ENCODE results near the gene HTR5A. TPM values are rescaled to one million over a fixed set of nuclear protein-coding genes. Genes with fewer than 3 reads are reported as not detected.

The HTR5A gene
- total and polyA plus RNA-seq, 2 of the 13 experiments (the other 11 are each of a cell fraction or from before 2014, with no cell fraction given), result not detected

DNA sequence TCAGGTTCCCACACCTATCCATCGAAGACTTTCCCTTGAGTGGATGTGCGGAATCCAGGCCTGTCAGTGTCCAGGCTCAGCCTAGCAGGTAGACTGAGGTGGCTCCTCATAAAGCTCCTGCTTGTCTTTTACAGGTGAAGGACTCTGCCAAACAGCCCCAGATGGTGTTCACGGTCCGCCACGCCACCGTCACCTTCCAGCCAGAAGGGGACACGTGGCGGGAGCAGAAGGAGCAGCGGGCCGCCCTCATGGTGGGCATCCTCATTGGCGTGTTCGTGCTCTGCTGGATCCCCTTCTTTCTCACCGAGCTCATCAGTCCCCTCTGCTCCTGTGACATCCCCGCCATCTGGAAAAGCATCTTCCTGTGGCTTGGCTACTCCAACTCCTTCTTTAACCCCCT, 13.9 kb downstream of the HTR5A start:
- CTCF ChIA-PET (ENCODE audit: low intra/inter-chr PET ratio, low total read pairs), result no interaction called here
- 7% methylated on average over 13 of the region's 14 CpGs for WGBS (ENCODE audit: low lambda C conversion rate)
- no peak overlapping the region for H2AFZ ChIP-seq (ENCODE audit: low read length)
- H3K4me2 ChIP-seq (ENCODE audit: low read depth, low read length), result no peak overlapping the region
- in situ Hi-C loops (cut with HindIII; ENCODE audit: extremely low pct_ligation_motif_present, low pct_unique_long_range_greater_than_20kb), result no loop called here
- no TSS peak for BruUV-seq (replicated peaks)
- H3K4me3 ChIP-seq (replicated peaks in 1 of 3; ENCODE audit: insufficient read depth in 1 of 3, low read depth in 2 of 3, low read length in 3 of 3), result no peak overlapping the region
- H3K9ac ChIP-seq (ENCODE audit: insufficient read depth, low read depth, low read length), result no peak overlapping the region
- no peaks in the 10 kb centered on the region for H4K20me1 ChIP-seq (ENCODE audit: insufficient read depth, low read length)
- peaks cover 0 to 28% of the 10 kb centered on the region in 2 experiments; a peak in 1 of 5 replicates for H3K27me3 ChIP-seq (ENCODE audit: control insufficient read depth in 1 of 2, insufficient read depth in 2 of 2, low read length in 2 of 2)
- no peaks in the 10 kb centered on the region for H3K79me2 ChIP-seq (ENCODE audit: insufficient read depth, low read length)
- FAIRE-seq, result no peak
- POLR2A ChIA-PET, result no interaction called here
- ATAC-seq, result no peak
- no peak for TF ChIP-seq ZNF607 (CRISPR knock-in tag; IDR thresholded peaks at IDR 0.05; ENCODE audit: borderline replicate concordance)
- TF ChIP-seq SP4 (CRISPR knock-in tag; IDR thresholded peaks at IDR 0.05), result no peak
- TF ChIP-seq HNF4G (IDR thresholded peaks at IDR 0.05; ENCODE audit: borderline replicate concordance, low read depth, low read length), result no peak
- TF ChIP-seq HNF4G (CRISPR knock-in tag; IDR thresholded peaks at IDR 0.05; ENCODE audit: borderline replicate concordance, low read depth), result no peak
- TF ChIP-seq CREM (IDR thresholded peaks at IDR 0.05), result no peak
- TF ChIP-seq CREM (CRISPR knock-in tag; IDR thresholded peaks at IDR 0.05), result no peak
- no peak for TF ChIP-seq ZNF260 (CRISPR knock-in tag; IDR thresholded peaks at IDR 0.05; ENCODE audit: borderline replicate concordance, low read depth)
- no peak for TF ChIP-seq ZNF724P (CRISPR knock-in tag; IDR thresholded peaks at IDR 0.05; ENCODE audit: borderline replicate concordance)
- no peak for TF ChIP-seq DNMT1 (CRISPR knock-in tag; IDR thresholded peaks at IDR 0.05)
- TF ChIP-seq, protein P1, sequence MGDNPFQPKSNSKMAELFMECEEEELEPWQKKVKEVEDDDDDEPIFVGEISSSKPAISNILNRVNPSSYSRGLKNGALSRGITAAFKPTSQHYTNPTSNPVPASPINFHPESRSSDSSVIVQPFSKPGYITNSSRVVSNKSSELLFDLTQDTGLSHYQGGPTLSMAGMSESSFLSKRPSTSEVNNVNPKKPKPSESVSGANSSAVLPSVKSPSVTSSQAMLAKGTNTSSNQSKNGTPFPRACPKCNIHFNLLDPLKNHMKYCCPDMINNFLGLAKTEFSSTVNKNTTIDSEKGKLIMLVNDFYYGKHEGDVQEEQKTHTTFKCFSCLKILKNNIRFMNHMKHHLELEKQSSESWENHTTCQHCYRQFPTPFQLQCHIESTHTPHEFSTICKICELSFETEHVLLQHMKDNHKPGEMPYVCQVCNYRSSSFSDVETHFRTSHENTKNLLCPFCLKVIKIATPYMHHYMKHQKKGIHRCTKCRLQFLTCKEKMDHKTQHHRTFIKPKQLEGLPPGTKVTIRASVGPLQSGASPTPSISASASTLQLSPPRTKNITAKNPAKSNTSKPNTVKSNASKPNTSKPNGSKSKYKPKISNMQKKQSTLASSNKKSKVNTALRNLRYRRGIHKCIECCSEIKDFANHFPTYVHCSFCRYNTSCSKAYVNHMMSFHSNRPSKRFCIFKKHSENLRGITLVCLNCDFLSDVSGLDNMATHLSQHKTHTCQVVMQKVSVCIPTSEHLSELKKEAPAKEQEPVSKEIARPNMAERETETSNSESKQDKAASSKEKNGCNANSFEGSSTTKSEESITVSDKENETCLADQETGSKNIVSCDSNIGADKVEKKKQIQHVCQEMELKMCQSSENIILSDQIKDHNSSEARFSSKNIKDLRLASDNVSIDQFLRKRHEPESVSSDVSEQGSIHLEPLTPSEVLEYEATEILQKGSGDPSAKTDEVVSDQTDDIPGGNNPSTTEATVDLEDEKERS (CRISPR knock-in tag; IDR thresholded peaks at IDR 0.05), result no peak
- no peak for TF ChIP-seq RELA (CRISPR knock-in tag; IDR thresholded peaks at IDR 0.05)
- TF ChIP-seq ZSCAN31 (CRISPR knock-in tag; IDR thresholded peaks at IDR 0.05; ENCODE audit: low read depth), result no peak
- TF ChIP-seq PCBP1 (IDR thresholded peaks at IDR 0.05; ENCODE audit: borderline replicate concordance, low read depth, low read length), result no peak
- TF ChIP-seq, protein P2, sequence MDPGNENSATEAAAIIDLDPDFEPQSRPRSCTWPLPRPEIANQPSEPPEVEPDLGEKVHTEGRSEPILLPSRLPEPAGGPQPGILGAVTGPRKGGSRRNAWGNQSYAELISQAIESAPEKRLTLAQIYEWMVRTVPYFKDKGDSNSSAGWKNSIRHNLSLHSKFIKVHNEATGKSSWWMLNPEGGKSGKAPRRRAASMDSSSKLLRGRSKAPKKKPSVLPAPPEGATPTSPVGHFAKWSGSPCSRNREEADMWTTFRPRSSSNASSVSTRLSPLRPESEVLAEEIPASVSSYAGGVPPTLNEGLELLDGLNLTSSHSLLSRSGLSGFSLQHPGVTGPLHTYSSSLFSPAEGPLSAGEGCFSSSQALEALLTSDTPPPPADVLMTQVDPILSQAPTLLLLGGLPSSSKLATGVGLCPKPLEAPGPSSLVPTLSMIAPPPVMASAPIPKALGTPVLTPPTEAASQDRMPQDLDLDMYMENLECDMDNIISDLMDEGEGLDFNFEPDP (CRISPR knock-in tag; conservative IDR thresholded peaks at IDR 0.05), result no peak
- TF ChIP-seq ZMYM2 (CRISPR knock-in tag; IDR thresholded peaks at IDR 0.05), result no peak
- TF ChIP-seq RFX5 (IDR thresholded peaks at IDR 0.05; ENCODE audit: low read depth, low read length), result no peak
- TF ChIP-seq CBFB (CRISPR knock-in tag; IDR thresholded peaks at IDR 0.05), result no peak
- TF ChIP-seq, protein P3, sequence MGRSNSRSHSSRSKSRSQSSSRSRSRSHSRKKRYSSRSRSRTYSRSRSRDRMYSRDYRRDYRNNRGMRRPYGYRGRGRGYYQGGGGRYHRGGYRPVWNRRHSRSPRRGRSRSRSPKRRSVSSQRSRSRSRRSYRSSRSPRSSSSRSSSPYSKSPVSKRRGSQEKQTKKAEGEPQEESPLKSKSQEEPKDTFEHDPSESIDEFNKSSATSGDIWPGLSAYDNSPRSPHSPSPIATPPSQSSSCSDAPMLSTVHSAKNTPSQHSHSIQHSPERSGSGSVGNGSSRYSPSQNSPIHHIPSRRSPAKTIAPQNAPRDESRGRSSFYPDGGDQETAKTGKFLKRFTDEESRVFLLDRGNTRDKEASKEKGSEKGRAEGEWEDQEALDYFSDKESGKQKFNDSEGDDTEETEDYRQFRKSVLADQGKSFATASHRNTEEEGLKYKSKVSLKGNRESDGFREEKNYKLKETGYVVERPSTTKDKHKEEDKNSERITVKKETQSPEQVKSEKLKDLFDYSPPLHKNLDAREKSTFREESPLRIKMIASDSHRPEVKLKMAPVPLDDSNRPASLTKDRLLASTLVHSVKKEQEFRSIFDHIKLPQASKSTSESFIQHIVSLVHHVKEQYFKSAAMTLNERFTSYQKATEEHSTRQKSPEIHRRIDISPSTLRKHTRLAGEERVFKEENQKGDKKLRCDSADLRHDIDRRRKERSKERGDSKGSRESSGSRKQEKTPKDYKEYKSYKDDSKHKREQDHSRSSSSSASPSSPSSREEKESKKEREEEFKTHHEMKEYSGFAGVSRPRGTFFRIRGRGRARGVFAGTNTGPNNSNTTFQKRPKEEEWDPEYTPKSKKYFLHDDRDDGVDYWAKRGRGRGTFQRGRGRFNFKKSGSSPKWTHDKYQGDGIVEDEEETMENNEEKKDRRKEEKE (IDR thresholded peaks at IDR 0.05), result no peak
- TF ChIP-seq ZFP1 (CRISPR knock-in tag; IDR thresholded peaks at IDR 0.05), result no peak
- DNase-seq (ENCODE audit: low spot score), result no peak
- no peaks in the 10 kb centered on the region for H3K36me3 ChIP-seq (replicated peaks in 1 of 2; ENCODE audit: control insufficient read depth in 1 of 2, insufficient read depth in 2 of 2, low read length in 2 of 2)
- H3K9me3 ChIP-seq (ENCODE audit: low read length), result no peaks in the 10 kb centered on the region
- intact Hi-C loops (cut with micrococcal nuclease; ENCODE audit: unreplicated experiment), result no loop called here
- no peaks in the 10 kb centered on the region for H3K4me1 ChIP-seq (ENCODE audit: insufficient read depth, low read length)
- H3K27ac ChIP-seq (ENCODE audit: extremely low read length, insufficient read depth, low read length), result no peak overlapping the region
